Measurements from ENCODE around the gene LCE1D. TPM values are rescaled to one million over a fixed set of nuclear protein-coding genes. Genes with fewer than 3 reads are reported as not detected.

Gene LCE1D
- polyA plus RNA-seq, 1 experiment, result not detected

- CTCF ChIA-PET, result no interaction called here
- TF ChIP-seq CTCF (IDR thresholded peaks at IDR 0.05; ENCODE audit: insufficient read depth, low read depth, low read length), result no peak
These were observed 14.5 kb downstream of the LCE1D start for GRCh38 chr1:152811050-152811449.

GRCh38 chr1:152811671-152812070 lies 15.2 kb downstream of the LCE1D start, which contains the start of gene LCE1B:
LCE1B (plus strand) TSS chr1:152811971; CDS start chr1:152812447, 476 bp downstream.
- no peak for TF ChIP-seq CTCF (IDR thresholded peaks at IDR 0.05; ENCODE audit: insufficient read depth, low read depth, low read length)
- DNase-seq (ENCODE audit: low read depth), result no peak
- Histone ChIP-seq H3K4me3 (ENCODE audit: low read depth, low read length) (no peak within 1 kb of the TSS), H3K27me3 (ENCODE audit: control insufficient read depth, insufficient read depth, low read length) (no peaks in the 10 kb centered on the region), H3K36me3 (ENCODE audit: control insufficient read depth, insufficient read depth, low read length) (no peaks in the 10 kb centered on the region)
- CTCF ChIA-PET, result no interaction called here
- POLR2A ChIA-PET, result no interaction called here

More at GRCh38 chr1:152811050-152811449, 14.5 kb downstream of the LCE1D start:
- H3K4me3 ChIP-seq (ENCODE audit: low read depth, low read length), result no peak overlapping the region
- no peaks in the 10 kb centered on the region for H3K36me3 ChIP-seq (ENCODE audit: control insufficient read depth, insufficient read depth, low read length)
- no peak for DNase-seq (ENCODE audit: low read depth)
- POLR2A ChIA-PET, result no interaction called here
- H3K27me3 ChIP-seq (ENCODE audit: control insufficient read depth, insufficient read depth, low read length), result no peaks in the 10 kb centered on the region

GRCh38 chr1:152817309-152817708 lies 20.8 kb downstream of the LCE1D start:
- DNase-seq (ENCODE audit: low read depth), result no peak
- no peaks in the 10 kb centered on the region for H3K27me3 ChIP-seq (ENCODE audit: control insufficient read depth, insufficient read depth, low read length)
- POLR2A ChIA-PET, result no interaction called here
- CTCF ChIA-PET, result interaction anchor here (1.5 kb wide), 1 partner anchor 53 kb away, joined by 4 read pairs; no protein-coding TSS in a partner anchor
- no peaks in the 10 kb centered on the region for H3K36me3 ChIP-seq (ENCODE audit: control insufficient read depth, insufficient read depth, low read length)
- H3K4me3 ChIP-seq (ENCODE audit: low read depth, low read length), result no peak overlapping the region
- TF ChIP-seq CTCF (IDR thresholded peaks at IDR 0.05; ENCODE audit: insufficient read depth, low read depth, low read length), result no peak

GRCh38 chr1:152823294-152823693 lies 26.8 kb downstream of the LCE1D start:
- no peak for DNase-seq (ENCODE audit: low read depth)
- ChIA-PET POLR2A (no interaction called here), CTCF (no interaction called here)
- Histone ChIP-seq H3K4me3 (ENCODE audit: low read depth, low read length) (no peak overlapping the region), H3K36me3 (ENCODE audit: control insufficient read depth, insufficient read depth, low read length) (no peaks in the 10 kb centered on the region), H3K27me3 (ENCODE audit: control insufficient read depth, insufficient read depth, low read length) (no peaks in the 10 kb centered on the region)
- TF ChIP-seq CTCF (IDR thresholded peaks at IDR 0.05; ENCODE audit: insufficient read depth, low read depth, low read length), result no peak

GRCh38 chr1:152824964-152825363 lies 28.4 kb downstream of the LCE1D start:
- Histone ChIP-seq H3K4me3 (ENCODE audit: low read depth, low read length) (no peak overlapping the region), H3K36me3 (ENCODE audit: control insufficient read depth, insufficient read depth, low read length) (no peaks in the 10 kb centered on the region), H3K27me3 (ENCODE audit: control insufficient read depth, insufficient read depth, low read length) (no peaks in the 10 kb centered on the region)
- ChIA-PET POLR2A (no interaction called here), CTCF (interaction anchor here (1.6 kb wide), 1 partner anchor 45 kb away, joined by 4 read pairs; no protein-coding TSS in a partner anchor)
- no peak for TF ChIP-seq CTCF (IDR thresholded peaks at IDR 0.05; ENCODE audit: insufficient read depth, low read depth, low read length)
- no peak for DNase-seq (ENCODE audit: low read depth)

All from BJ (cell line).